Skeletal muscle satellite cell (primary cell): ENCODE data around the gene DAAM2.

Experiments
- H3K27me3 ChIP-seq: 2 replicates; pipeline ENCODE4 v1.7.0; 2013; ENCODE audit warnings: low read length; ENCODE audit not compliant: control insufficient read depth, insufficient read depth
- H3K36me3 ChIP-seq: 2 replicates; pipeline ENCODE4 v1.7.0; 2013; ENCODE audit warnings: mild to moderate bottlenecking, control low read depth, low read length; ENCODE audit not compliant: insufficient read depth
- H3K4me1 ChIP-seq: 2 replicates; pipeline ENCODE4 v1.7.0; 2013; ENCODE audit warnings: low read length; ENCODE audit not compliant: control insufficient read depth, insufficient read depth
- H3K4me2 ChIP-seq: 2 replicates; pipeline ENCODE4 v1.7.0; 2013; ENCODE audit warnings: mild to moderate bottlenecking, low read length
- H3K4me3 ChIP-seq: 2 replicates; pipeline ENCODE4 v1.7.0; 2013; ENCODE audit warnings: low read length
- H3K9ac ChIP-seq: 2 replicates; pipeline ENCODE4 v1.7.0; 2013; ENCODE audit warnings: mild to moderate bottlenecking, low read depth, low read length, moderate library complexity
- H3K9me3 ChIP-seq: replicated peaks from 2 replicates; pipeline ENCODE4 v1.7.0; 2013; ENCODE audit warnings: mild to moderate bottlenecking, control low read depth, low read length

Gene DAAM2

GRCh38 chr6:39937686-39938333 is 145.6 kb downstream of the DAAM2 start:
- peaks cover 17% of the 10 kb centered on the region for H3K27me3 ChIP-seq
- no peaks in the 10 kb centered on the region for H3K9me3 ChIP-seq
- H3K4me2 ChIP-seq = no peak overlapping the region
- H3K36me3 ChIP-seq = no peaks in the 10 kb centered on the region
- H3K9ac ChIP-seq = no peak overlapping the region
- peaks cover 11% of the 10 kb centered on the region for H3K4me1 ChIP-seq
- H3K4me3 ChIP-seq = no peak overlapping the region

GRCh38 chr6:39938773-39939654 is 146.8 kb downstream of the DAAM2 start:
- H3K9me3 ChIP-seq = no peaks in the 10 kb centered on the region
- no peak overlapping the region for H3K4me2 ChIP-seq
- no peak overlapping the region for H3K4me3 ChIP-seq
- H3K36me3 ChIP-seq = no peaks in the 10 kb centered on the region
- H3K27me3 ChIP-seq = peaks cover 17% of the 10 kb centered on the region
- H3K4me1 ChIP-seq = no peaks in the 10 kb centered on the region
- no peak overlapping the region for H3K9ac ChIP-seq

DNA sequence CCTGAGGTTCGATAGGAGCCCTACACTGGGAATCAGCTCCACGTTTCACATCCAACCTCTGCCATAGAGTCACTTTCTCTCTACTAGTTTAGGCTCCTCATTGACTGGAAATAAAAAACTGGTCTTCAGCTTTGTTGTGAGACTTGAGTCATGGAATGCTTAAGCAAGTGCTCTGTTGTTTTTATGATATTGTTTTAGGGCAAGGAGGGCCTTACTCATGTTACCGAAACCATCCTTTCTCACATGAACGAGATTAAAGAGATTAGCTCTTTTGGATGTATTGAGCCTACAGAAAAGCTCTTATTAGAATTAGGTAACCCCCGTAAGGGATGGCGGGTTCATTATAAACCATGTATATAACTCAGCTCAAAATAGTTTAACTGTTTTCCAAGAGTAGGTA is 149.0 kb downstream of the DAAM2 start:
- Histone ChIP-seq H3K9me3 (no peaks in the 10 kb centered on the region), H3K36me3 (no peaks in the 10 kb centered on the region), H3K27me3 (peaks cover 17% of the 10 kb centered on the region), H3K4me1 (no peaks in the 10 kb centered on the region), H3K4me2 (no peak overlapping the region), H3K4me3 (no peak overlapping the region), H3K9ac (no peak overlapping the region)

DNA sequence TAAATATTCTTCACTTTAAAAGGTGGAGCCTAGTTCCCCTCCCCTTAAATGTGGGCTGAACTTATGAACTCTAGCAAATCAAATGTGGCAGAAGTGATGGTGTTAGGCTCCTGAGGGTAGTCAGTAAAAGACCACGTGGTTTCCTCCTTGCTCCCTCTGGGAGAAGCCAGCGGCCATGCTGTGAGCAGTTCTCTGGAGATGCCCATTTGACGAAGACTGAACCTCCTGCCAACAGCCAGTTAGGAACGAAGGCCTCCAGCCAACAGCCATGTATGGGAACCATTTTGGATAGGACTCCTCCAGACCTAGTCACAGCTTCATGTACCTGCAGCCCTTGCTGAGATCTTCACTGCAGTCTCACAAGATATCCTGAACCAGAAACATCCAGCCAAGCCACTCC is 149.6 kb downstream of the DAAM2 start:
- Histone ChIP-seq H3K4me3 (no peak overlapping the region), H3K9ac (no peak overlapping the region), H3K27me3 (peaks cover 17% of the 10 kb centered on the region), H3K4me1 (no peaks in the 10 kb centered on the region), H3K4me2 (no peak overlapping the region), H3K36me3 (no peaks in the 10 kb centered on the region), H3K9me3 (no peaks in the 10 kb centered on the region)

DNA sequence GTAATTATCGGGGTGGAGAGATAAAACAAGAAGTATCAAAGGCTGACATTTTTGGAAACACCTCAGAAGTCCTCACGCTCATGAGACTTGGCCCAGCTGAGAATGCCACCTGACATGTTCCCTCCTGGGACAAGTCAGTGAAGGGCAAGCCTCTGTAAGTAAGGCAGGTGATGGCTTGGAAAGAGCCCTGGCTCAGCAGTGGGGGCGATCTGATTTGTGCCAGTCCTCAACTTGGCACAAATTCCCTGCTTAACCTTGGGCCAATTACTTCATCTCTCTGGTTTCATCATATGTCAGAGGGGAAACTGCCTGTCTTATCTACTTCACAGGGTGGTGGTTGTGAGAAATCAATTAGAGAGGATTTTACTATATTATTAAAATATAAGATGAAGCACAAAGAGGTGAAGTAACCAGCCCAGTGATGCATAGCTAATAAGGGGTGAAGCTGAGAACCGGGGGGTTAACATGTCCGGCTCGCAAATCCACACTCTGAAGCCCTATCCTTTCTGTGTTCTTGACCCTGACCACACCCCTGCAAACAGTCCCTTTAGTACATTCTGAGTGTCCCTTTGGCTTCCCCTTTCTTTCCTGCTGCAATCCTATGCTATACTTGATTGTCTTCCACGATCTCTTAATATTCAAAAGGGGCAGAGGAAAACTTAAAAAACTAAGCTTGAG is 150.9 kb downstream of the DAAM2 start:
- no peaks in the 10 kb centered on the region for H3K36me3 ChIP-seq
- H3K4me3 ChIP-seq = no peak overlapping the region
- no peak overlapping the region for H3K9ac ChIP-seq
- peaks cover 13% of the 10 kb centered on the region for H3K27me3 ChIP-seq
- no peaks in the 10 kb centered on the region for H3K4me1 ChIP-seq
- no peak overlapping the region for H3K4me2 ChIP-seq
- H3K9me3 ChIP-seq = no peaks in the 10 kb centered on the region

DNA sequence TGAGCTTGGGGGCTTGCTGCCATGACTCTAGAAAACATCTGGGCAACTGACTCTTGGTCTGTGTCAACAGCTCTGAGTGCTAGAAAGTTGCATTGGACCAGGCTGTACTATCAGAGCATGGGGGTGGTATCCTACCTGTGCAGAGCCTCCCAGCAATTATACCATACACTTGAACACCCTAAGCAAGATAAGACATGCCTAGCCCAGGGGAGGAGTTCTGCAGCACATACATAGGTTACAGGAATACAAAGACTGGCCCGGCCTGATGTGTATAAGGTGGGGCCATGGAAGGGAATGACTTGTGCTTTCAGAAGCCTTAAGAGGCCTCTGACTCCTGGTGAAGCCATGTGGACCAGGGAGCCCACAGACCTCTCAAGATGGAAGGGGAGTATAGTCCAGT is 153.4 kb downstream of the DAAM2 start:
- H3K4me3 ChIP-seq = no peak overlapping the region
- peaks cover 13% of the 10 kb centered on the region for H3K27me3 ChIP-seq
- no peaks in the 10 kb centered on the region for H3K4me1 ChIP-seq
- H3K9ac ChIP-seq = no peak overlapping the region
- H3K36me3 ChIP-seq = no peaks in the 10 kb centered on the region
- H3K4me2 ChIP-seq = no peak overlapping the region
- H3K9me3 ChIP-seq = no peaks in the 10 kb centered on the region

- H3K4me3 ChIP-seq = no peak overlapping the region
- H3K27me3 ChIP-seq = peaks cover 11% of the 10 kb centered on the region
- H3K36me3 ChIP-seq = no peaks in the 10 kb centered on the region
- no peaks in the 10 kb centered on the region for H3K9me3 ChIP-seq
- no peaks in the 10 kb centered on the region for H3K4me1 ChIP-seq
- H3K4me2 ChIP-seq = no peak overlapping the region
- H3K9ac ChIP-seq = no peak overlapping the region
Observed at GRCh38 chr6:39947611-39948068, 155.5 kb downstream of the DAAM2 start.

GRCh38 chr6:39948199-39948791 is 156.1 kb downstream of the DAAM2 start:
- H3K4me1 ChIP-seq = no peaks in the 10 kb centered on the region
- no peak overlapping the region for H3K9ac ChIP-seq
- H3K4me2 ChIP-seq = no peak overlapping the region
- H3K4me3 ChIP-seq = no peak overlapping the region
- H3K27me3 ChIP-seq = peaks cover 11% of the 10 kb centered on the region
- no peaks in the 10 kb centered on the region for H3K9me3 ChIP-seq
- no peaks in the 10 kb centered on the region for H3K36me3 ChIP-seq

DNA sequence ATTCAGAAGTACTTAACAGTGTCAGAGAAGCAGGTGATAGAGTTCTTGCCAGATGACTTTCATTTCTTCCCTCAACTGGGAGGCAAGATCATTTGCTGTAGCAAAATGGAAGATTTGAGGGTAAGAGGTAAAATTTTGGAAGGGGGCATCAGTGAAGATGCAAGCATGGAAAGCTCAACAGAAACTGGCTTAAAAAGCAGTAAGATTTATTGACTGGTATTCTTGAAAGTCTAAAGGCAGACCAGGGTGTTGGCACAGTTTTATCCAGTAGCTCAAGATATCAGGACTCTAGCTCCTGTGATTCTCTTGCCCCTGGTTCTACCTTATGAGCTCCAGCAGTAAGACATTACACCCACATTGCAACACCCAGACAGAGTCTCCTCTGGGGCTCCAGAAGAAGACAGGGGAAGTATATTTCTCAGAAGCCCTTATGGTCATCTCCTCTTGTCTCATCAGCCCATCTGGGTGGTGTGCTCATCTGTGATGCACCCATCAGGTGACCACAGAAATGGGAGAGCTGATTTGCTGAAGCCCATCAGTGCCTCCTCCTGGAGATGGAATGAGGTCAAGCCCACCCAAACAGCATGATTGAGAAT is 158.0 kb downstream of the DAAM2 start:
- Histone ChIP-seq H3K4me2 (no peak overlapping the region), H3K4me1 (no peaks in the 10 kb centered on the region), H3K36me3 (no peaks in the 10 kb centered on the region), H3K9ac (no peak overlapping the region), H3K27me3 (peaks cover 11% of the 10 kb centered on the region), H3K4me3 (no peak overlapping the region), H3K9me3 (no peaks in the 10 kb centered on the region)

- no peak overlapping the region for H3K4me2 ChIP-seq
- no peaks in the 10 kb centered on the region for H3K36me3 ChIP-seq
- peaks cover 11% of the 10 kb centered on the region for H3K27me3 ChIP-seq
- H3K4me3 ChIP-seq = no peak overlapping the region
- H3K4me1 ChIP-seq = no peaks in the 10 kb centered on the region
- no peak overlapping the region for H3K9ac ChIP-seq
- H3K9me3 ChIP-seq = no peaks in the 10 kb centered on the region
Observed at GRCh38 chr6:39951191-39951590, 159.0 kb downstream of the DAAM2 start.

- H3K4me3 ChIP-seq = no peak overlapping the region
- H3K4me2 ChIP-seq = no peak overlapping the region
- peaks cover 11% of the 10 kb centered on the region for H3K27me3 ChIP-seq
- H3K36me3 ChIP-seq = no peaks in the 10 kb centered on the region
- H3K9me3 ChIP-seq = no peaks in the 10 kb centered on the region
- H3K9ac ChIP-seq = no peak overlapping the region
- no peaks in the 10 kb centered on the region for H3K4me1 ChIP-seq
Observed at GRCh38 chr6:39951716-39952115, 159.5 kb downstream of the DAAM2 start.
